Gastrocnemius medialis (tissue), 4 donors: ENCODE measurements around the gene TMEM79. TPM values are rescaled to one million over a fixed set of nuclear protein-coding genes. Genes with fewer than 3 reads are reported as not detected.

Experiments used
- ATAC-seq, 2 donors: fragments of 150-250 bp; one replicate each; pipeline ENCODE4 v1.9.1; 2016
- DNase-seq, 2 donors: peaks; one replicate each; pipeline ENCODE4 v3.0.0-alpha.2; 2019
- H3K27ac ChIP-seq, 4 donors: fragments of 200-600 bp; sonication (generic); 1 replicate in 1 of 4; 2 replicates in 3 of 4; pipeline ENCODE4 v1.5.1; 2016 to 2018; ENCODE audit warnings: mild to moderate bottlenecking in 2 of 4, moderate library complexity in 1 of 4
- H3K27me3 ChIP-seq, 3 donors: fragments of 200-600 bp; sonication (generic) in 2 of 3; 1 replicate in 1 of 3; 2 replicates in 2 of 3; pipeline versions ENCODE4 v1.5.1 to v1.6.0; 2016 to 2019; ENCODE audit warnings: mild to moderate bottlenecking in 1 of 3, moderate library complexity in 1 of 3
- H3K36me3 ChIP-seq, 2 donors: fragments of 200-600 bp; sonication (generic) in 1 of 2; one replicate each; pipeline ENCODE4 v1.5.1; 2017 to 2018
- H3K4me1 ChIP-seq, 2 donors: fragments of 200-600 bp; sonication (generic) in 1 of 2; one replicate each; pipeline ENCODE4 v1.5.1; 2016 to 2017; ENCODE audit warnings: mild to moderate bottlenecking in 2 of 2
- H3K4me3 ChIP-seq, 4 donors: fragments of 200-600 bp; sonication (generic) in 3 of 4; 1 replicate in 1 of 4; 2 replicates in 3 of 4; pipeline ENCODE4 v1.5.1; 2016 to 2019; ENCODE audit warnings: mild to moderate bottlenecking in 2 of 4
- H3K9me3 ChIP-seq, 3 donors: fragments of 200-600 bp; sonication (generic) in 2 of 3; 1 replicate in 1 of 3; 2 replicates in 2 of 3; pipeline ENCODE4 v1.5.1; 2016 to 2019
- CTCF ChIP-seq, 5 experiments: fragments of 450-650 bp in 3 of 5; fragments of 200-600 bp in 2 of 5; sonication (generic) in 2 of 5; IDR thresholded peaks in 4 of 5; conservative IDR thresholded peaks in 1 of 5; 1 replicate in 4 of 5; 2 replicates in 1 of 5; pipeline ENCODE4 v1.5.1; 2016 to 2019; ENCODE audit warnings: antibody characterized with exemption in 5 of 5, mild to moderate bottlenecking in 3 of 5, moderate library complexity in 3 of 5
- POLR2A ChIP-seq, 2 donors: fragments of 450-650 bp; IDR thresholded peaks; one replicate each; pipeline ENCODE4 v1.6.1; 2017; ENCODE audit warnings: antibody characterized with exemption in 2 of 2, mild to moderate bottlenecking in 2 of 2, moderate library complexity in 2 of 2
- in situ Hi-C, 4 donors: fragments of 200-750 bp; cut with MboI; loops; one replicate each; pipeline versions ENCODE4 v1.15.0 to v1.8.0; 2017; ENCODE audit warnings: low sequenced_read_pairs in 4 of 4
- intact Hi-C: fragments of 100-400 bp; cut with DNase I; formaldehyde crosslinking; loops from one replicate; pipeline ENCODE4 v1.15.1; 2023; ENCODE audit warnings: low total_unique reads
- total RNA-seq, 4 donors: library from RNA; depleted of rRNA; stranded (reverse); fragments of >200 nt; gene quantifications; one replicate each; pipeline versions ENCODE4 v1.1.0 to v1.2.3, GENCODE V29; 2016

Gene TMEM79
- total RNA-seq, 4 donors from 2014 or later = 0.20 to 1.5 (median 0.68) TPM

GRCh38 chr1:156298852-156299357 is 14.8 kb downstream of the TMEM79 start, which contains the start of gene VHLL:
Gene VHLL (minus strand): TSS chr1:156299307. CDS start chr1:156299189, 118 bp downstream.
- intact Hi-C loops (no loop called here), in situ Hi-C loops (no loop called here)
- Histone ChIP-seq H3K27me3 (no peaks in the 10 kb centered on the region), H3K4me1 (peaks cover 5 to 11% of the 10 kb centered on the region in 2 donors), H3K4me3 (no peak within 1 kb of the TSS), H3K27ac (no peak within 1 kb of the TSS), H3K36me3 (peaks cover 0 to 4% of the 10 kb centered on the region in 2 donors), H3K9me3 (no peaks in the 10 kb centered on the region)
- TF ChIP-seq POLR2A (IDR thresholded peaks at IDR 0.05) = no peak
- TF ChIP-seq CTCF (IDR thresholded peaks at IDR 0.05 in 4 of 5, conservative IDR thresholded peaks at IDR 0.05 in 1 of 5) = no peak
- DNase-seq (no peak), ATAC-seq (no peak)

- TF ChIP-seq POLR2A (IDR thresholded peaks at IDR 0.05) (no peak), CTCF (IDR thresholded peaks at IDR 0.05 in 4 of 5, conservative IDR thresholded peaks at IDR 0.05 in 1 of 5) (no peak)
- intact Hi-C loops = no loop called here
- H3K27me3 ChIP-seq = no peaks in the 10 kb centered on the region
- peaks cover 0 to 34% of the 10 kb centered on the region in 2 donors for H3K36me3 ChIP-seq
- no peaks in the 10 kb centered on the region for H3K9me3 ChIP-seq
- ATAC-seq = no peak
- no peak overlapping the region for H3K4me3 ChIP-seq
- DNase-seq = no peak
- no peak overlapping the region for H3K27ac ChIP-seq
- no peaks in the 10 kb centered on the region for H3K4me1 ChIP-seq
- in situ Hi-C loops = no loop called here
Observed at GRCh38 chr1:156303241-156303640, 19.1 kb downstream of the TMEM79 start.

GRCh38 chr1:156305215-156305614 is 21.1 kb downstream of the TMEM79 start:
- Histone ChIP-seq H3K27me3 (no peaks in the 10 kb centered on the region), H3K9me3 (no peaks in the 10 kb centered on the region), H3K36me3 (peaks cover 0 to 53% of the 10 kb centered on the region in 2 donors), H3K4me3 (no peak overlapping the region), H3K27ac (no peak overlapping the region), H3K4me1 (no peaks in the 10 kb centered on the region)
- in situ Hi-C loops = no loop called here
- intact Hi-C loops = no loop called here
- no peak for ATAC-seq
- DNase-seq = no peak
- TF ChIP-seq CTCF (IDR thresholded peaks at IDR 0.05 in 4 of 5, conservative IDR thresholded peaks at IDR 0.05 in 1 of 5) (no peak), POLR2A (IDR thresholded peaks at IDR 0.05) (no peak)

GRCh38 chr1:156308078-156308477 is 24.0 kb downstream of the TMEM79 start:
- ATAC-seq = no peak
- H3K36me3 ChIP-seq = peaks cover 3 to 80% of the 10 kb centered on the region in 2 donors

More at GRCh38 chr1:156308078-156308477, 24.0 kb downstream of the TMEM79 start:
- no peaks in the 10 kb centered on the region for H3K4me1 ChIP-seq
- H3K4me3 ChIP-seq = no peak overlapping the region
- no peak for DNase-seq
- no peaks in the 10 kb centered on the region for H3K9me3 ChIP-seq
- TF ChIP-seq CTCF (IDR thresholded peaks at IDR 0.05 in 4 of 5, conservative IDR thresholded peaks at IDR 0.05 in 1 of 5) (no peak), POLR2A (IDR thresholded peaks at IDR 0.05) (no peak)
- intact Hi-C loops = no loop called here
- no peak overlapping the region for H3K27ac ChIP-seq
- H3K27me3 ChIP-seq = no peaks in the 10 kb centered on the region
- in situ Hi-C loops = no loop called here
